ENCODE measurements around the gene MEIS2.

DNA sequence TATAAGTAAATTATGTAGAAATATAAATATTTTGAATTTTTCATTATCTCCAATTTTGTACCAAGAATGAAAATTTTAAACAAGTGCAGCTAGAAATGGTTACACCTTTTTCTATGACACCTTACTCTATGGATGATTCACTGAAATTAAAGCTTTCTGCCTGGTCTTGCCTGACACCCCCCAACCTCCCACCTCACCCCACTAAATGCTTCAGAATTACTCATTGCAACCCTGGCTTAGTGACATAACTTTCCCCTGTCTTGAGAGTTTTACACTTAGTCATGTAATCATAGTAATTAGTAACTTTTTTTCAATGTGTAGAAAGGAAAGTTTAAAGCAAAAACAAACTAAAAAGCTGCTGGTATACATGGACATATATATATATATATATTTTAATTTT lies 42.0 kb upstream of the MEIS2 start:
- TF ChIP-seq, protein P1, sequence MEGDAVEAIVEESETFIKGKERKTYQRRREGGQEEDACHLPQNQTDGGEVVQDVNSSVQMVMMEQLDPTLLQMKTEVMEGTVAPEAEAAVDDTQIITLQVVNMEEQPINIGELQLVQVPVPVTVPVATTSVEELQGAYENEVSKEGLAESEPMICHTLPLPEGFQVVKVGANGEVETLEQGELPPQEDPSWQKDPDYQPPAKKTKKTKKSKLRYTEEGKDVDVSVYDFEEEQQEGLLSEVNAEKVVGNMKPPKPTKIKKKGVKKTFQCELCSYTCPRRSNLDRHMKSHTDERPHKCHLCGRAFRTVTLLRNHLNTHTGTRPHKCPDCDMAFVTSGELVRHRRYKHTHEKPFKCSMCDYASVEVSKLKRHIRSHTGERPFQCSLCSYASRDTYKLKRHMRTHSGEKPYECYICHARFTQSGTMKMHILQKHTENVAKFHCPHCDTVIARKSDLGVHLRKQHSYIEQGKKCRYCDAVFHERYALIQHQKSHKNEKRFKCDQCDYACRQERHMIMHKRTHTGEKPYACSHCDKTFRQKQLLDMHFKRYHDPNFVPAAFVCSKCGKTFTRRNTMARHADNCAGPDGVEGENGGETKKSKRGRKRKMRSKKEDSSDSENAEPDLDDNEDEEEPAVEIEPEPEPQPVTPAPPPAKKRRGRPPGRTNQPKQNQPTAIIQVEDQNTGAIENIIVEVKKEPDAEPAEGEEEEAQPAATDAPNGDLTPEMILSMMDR (IDR thresholded peaks at IDR 0.05; ENCODE audit: extremely low read depth in 1 of 2, insufficient read depth in 1 of 2, low read depth in 1 of 2, low read length in 2 of 2): no peak
- TF ChIP-seq EZH2 (IDR thresholded peaks at IDR 0.05; ENCODE audit: borderline replicate concordance, low read depth, low read length, severe bottlenecking): no peak
- TF ChIP-seq, protein P2, sequence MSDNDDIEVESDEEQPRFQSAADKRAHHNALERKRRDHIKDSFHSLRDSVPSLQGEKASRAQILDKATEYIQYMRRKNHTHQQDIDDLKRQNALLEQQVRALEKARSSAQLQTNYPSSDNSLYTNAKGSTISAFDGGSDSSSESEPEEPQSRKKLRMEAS (IDR thresholded peaks at IDR 0.05; ENCODE audit: insufficient read depth, insufficient read length): no peak
- TF ChIP-seq POLR2A (IDR thresholded peaks at IDR 0.05; ENCODE audit: low read depth, low read length): no peak
- TF ChIP-seq GATA2 (IDR thresholded peaks at IDR 0.05; ENCODE audit: insufficient read depth, insufficient read length, low read depth, low read length): no peak
- TF ChIP-seq POLR2AphosphoS5 (IDR thresholded peaks at IDR 0.05; ENCODE audit: insufficient read depth, low read depth, low read length): no peak
- TF ChIP-seq JUN (IDR thresholded peaks at IDR 0.05; ENCODE audit: borderline replicate concordance, insufficient read depth, insufficient read length, low read depth): no peak
- no peak for TF ChIP-seq MYC (IDR thresholded peaks at IDR 0.05; ENCODE audit: low read depth, low read length)
- TF ChIP-seq FOS (IDR thresholded peaks at IDR 0.05; ENCODE audit: borderline replicate concordance, insufficient read depth, low read length): no peak
